PC-9 (cell line): ENCODE results near the gene TBX5.

Experiments used
- CTCF ChIP-seq: fragments of 200-600 bp; sonication (generic); conservative IDR thresholded peaks from 2 replicates; pipeline ENCODE4 v1.6.1; 2017; ENCODE audit warnings: mixed run types, antibody characterized with exemption, mild to moderate bottlenecking, moderate library complexity
- EZH2 ChIP-seq: fragments of 200-600 bp; sonication (generic); IDR thresholded peaks from 2 replicates; pipeline ENCODE4 v1.8.0; 2017; ENCODE audit warnings: antibody characterized with exemption, low read depth

- no peak for TF ChIP-seq EZH2
- TF ChIP-seq CTCF: no peak
These were observed 19.2 kb upstream of the TBX5 start for GRCh38 chr12:114425031-114425626.
